Heart right ventricle (tissue), 16 donors: ENCODE results near the gene DAGLA. TPM values are rescaled to one million over a fixed set of nuclear protein-coding genes. Genes with fewer than 3 reads are reported as not detected.

Source experiments
- ATAC-seq, 8 donors: fragments of 200-7000 bp; cut with Tn5 transposase; one replicate each; pipeline ENCODE4 v1.9.1; 2020; ENCODE audit warnings: mild to moderate bottlenecking in 8 of 8, moderate library complexity in 8 of 8, moderate number of reproducible peaks in 1 of 8
- DNase-seq, 2 donors: peaks; one replicate each; pipeline ENCODE4 v3.0.0-alpha.2; 2020
- H3K27ac ChIP-seq, 10 donors: fragments of 200-600 bp; sonication (generic) in 2 of 10; one replicate each; pipeline versions ENCODE4 v1.5.0 to v1.8.0; 2020 to 2022; ENCODE audit warnings: mild to moderate bottlenecking in 3 of 10
- H3K27me3 ChIP-seq, 7 donors: fragments of 200-600 bp; one replicate each; pipeline ENCODE4 v1.8.0; 2021 to 2022; ENCODE audit warnings: mild to moderate bottlenecking in 2 of 7
- H3K36me3 ChIP-seq, 9 donors: fragments of 200-600 bp; sonication (generic) in 1 of 9; one replicate each; pipeline versions ENCODE4 v1.5.0 to v1.8.0; 2020 to 2022; ENCODE audit warnings: mild to moderate bottlenecking in 2 of 9
- H3K4me1 ChIP-seq, 9 donors: fragments of 200-600 bp; sonication (generic) in 1 of 9; one replicate each; pipeline versions ENCODE4 v1.5.0 to v1.8.0; 2020 to 2022; ENCODE audit warnings: mild to moderate bottlenecking in 4 of 9
- H3K4me3 ChIP-seq, 10 donors: fragments of 200-600 bp; sonication (generic) in 2 of 10; one replicate each; pipeline versions ENCODE4 v1.5.0 to v1.8.0; 2020 to 2022; ENCODE audit warnings: mild to moderate bottlenecking in 7 of 10, moderate library complexity in 2 of 10
- H3K9me3 ChIP-seq, 11 donors: fragments of 200-600 bp in 10 of 11; sonication (generic) in 2 of 11; one replicate each; pipeline versions ENCODE4 v1.5.0 to v1.8.0; 2013 to 2022; ENCODE audit warnings: mild to moderate bottlenecking in 2 of 11, control low read depth in 1 of 11, moderate library complexity in 1 of 11
- CTCF ChIP-seq, 9 donors: fragments of 200-600 bp; sonication (generic) in 2 of 9; IDR thresholded peaks; one replicate each; pipeline versions ENCODE4 v1.5.0 to v1.8.0; 2021 to 2022; ENCODE audit warnings: antibody characterized with exemption in 9 of 9, mild to moderate bottlenecking in 5 of 9, moderate library complexity in 1 of 9
- WGBS, 2 donors: extraction: QIAGEN DNeasy Blood & Tissue Kit; methylation state at CpG; one replicate each; pipeline ENCODE4 v1.1.7; 2013; ENCODE audit warnings: inconsistent platforms in 1 of 2; 5-methylcytosine and 5-hydroxymethylcytosine counted together
- intact Hi-C, 10 donors: fragments of 100-400 bp; cut with DNase I; formaldehyde crosslinking; loops; one replicate each; pipeline versions ENCODE4 v1.11.1 to v1.14.2; 2022
- polyA plus RNA-seq, 2 donors: library from polyadenylated mRNA; stranded (reverse); fragments of 200-250 nt; gene quantifications; one replicate each; pipeline ENCODE4 v1.2.3, GENCODE V29; 2013
- total RNA-seq, 10 donors: library from RNA; stranded (reverse); fragmentation: NEBNext Ultra II Directional in 3 of 10; extraction: Animal tissue kit (Norgen Biotek cat#: 25700) in 3 of 10; gene quantifications; one replicate each; pipeline versions ENCODE4 v1.2.1 to v1.2.4, GENCODE V29; 2021 to 2023
- donor health status: Arrhythmogenic right ventricular cardiomyopathy.
- donor health status: ischemic (EF 13 %, LVEDD 7.1; RV severe dilation, severe dysfunction).
- donor health status: healthy with polysubstance abuse.
- donor health status: DM: no; HTN: yes; CAD: no.
- donor health status: DM: no; HTN: no; CAD: no.
- donor health status: ischemic (EF 25% LVEDD 6.9; RV normal size, moderate dysfunction).
- donor health status: ischemic (EF 25% LVEDD 5.7; RV mildly dilated, moderate dysfunction).
- donor health status: healthy.
- donor health status: DM: yes; HTN: yes; CAD: no.
- donor health status: Ischemic cardiomyopathy.
- donor health status: ischemic (EF 35%, LVEDD 5.7; RV mildly dilated, moderate dysfunction).
- donor health status: nonischemic (EF 11% LVEDD 7.7; RV severe dilation, severe dysfunction).
- donor health status: DM: yes; HTN: yes; CAD: no.
- donor health status: PGD.
- donor health status: ischemic (EF 29% LVEDD 5.4; RV normal size, mild dysfunction).
- donor health status: nonischemic (EF 23%, LVEDD 6.1; RV moderate dilation, normal function).

The DAGLA gene
- total and polyA plus RNA-seq, 12 donors, result 1.5 to 5.0 (median 3.2) TPM

- Histone ChIP-seq H3K4me1 (peaks cover 0 to 15% (median 11%) of the 10 kb centered on the region in 9 donors), H3K9me3 (no peaks in the 10 kb centered on the region), H3K36me3 (peaks cover 0 to 72% (median 27%) of the 10 kb centered on the region in 9 donors), H3K4me3 (no peak overlapping the region), H3K27ac (no peak overlapping the region), H3K27me3 (no peaks in the 10 kb centered on the region)
- TF ChIP-seq CTCF (IDR thresholded peaks at IDR 0.05), result peak in 7 of 9 donors; percentile 12 to 36 (median 30)
- ATAC-seq, result no peak
- no peak for DNase-seq
- intact Hi-C loops, result no loop called here
- WGBS, 2 donors, result 48 to 54% methylated on average over 9 of the region's 9 CpGs
These were observed 107.8 kb downstream of the DAGLA start for GRCh38 chr11:61787928-61788491.

GRCh38 chr11:61791737-61792309 is 111.6 kb downstream of the DAGLA start:
- ATAC-seq (peak; percentile 56 to 82 (median 68)), DNase-seq (peak; percentile 38 to 82)
- Histone ChIP-seq H3K27me3 (no peaks in the 10 kb centered on the region), H3K27ac (peak overlapping the region; percentile 89 to 98 (median 96)), H3K4me1 (peaks cover 4 to 27% (median 18%) of the 10 kb centered on the region in 9 donors), H3K9me3 (no peaks in the 10 kb centered on the region), H3K36me3 (peaks cover 0 to 62% (median 23%) of the 10 kb centered on the region in 9 donors), H3K4me3 (peak overlapping the region; percentile 65 to 90 (median 78))
- peak in 3 of 9 donors; percentile 11 to 24 (median 23) for TF ChIP-seq CTCF (IDR thresholded peaks at IDR 0.05)
- intact Hi-C loops, result loop anchor here in 3 of 10 donors (5.0 to 10.0 kb wide), 4 partner anchors 153 to 523 kb away; partner anchors contain the start of gene BEST1 (in 1 of the 3)
- WGBS, 2 donors, result 4 to 5% methylated on average over 14 of the region's 14 CpGs

GRCh38 chr11:61792310-61793082 is 112.3 kb downstream of the DAGLA start, which contains the start of the genes FEN1 and TMEM258:
Gene FEN1, plus strand, starts transcription at chr11:61792911. Its CDS starts 2,451 bp downstream, at chr11:61795362.
Gene TMEM258, minus strand, starts transcription at chr11:61792599. Its CDS starts 41 bp downstream, at chr11:61792558.
- H3K9me3 ChIP-seq, result no peaks in the 10 kb centered on the region
- DNase-seq (peak; percentile 87 to 89), ATAC-seq (peak; percentile 91 to 97 (median 94))
- H3K27me3 ChIP-seq, result no peaks in the 10 kb centered on the region
- peaks cover 4 to 34% (median 21%) of the 10 kb centered on the region in 9 donors for H3K4me1 ChIP-seq
- H3K36me3 ChIP-seq, result peaks cover 0 to 55% (median 16%) of the 10 kb centered on the region in 9 donors
- peak within 1 kb of the TSS; percentile 89 to 98 (median 96) for H3K27ac ChIP-seq
- peak in 1 of 9 donors; percentile 14 for TF ChIP-seq CTCF (IDR thresholded peaks at IDR 0.05)
- WGBS, 2 donors, result 0% methylated on average over 61 of the region's 61 CpGs
- intact Hi-C loops, result loop anchor here in 3 of 10 donors (5.0 to 10.0 kb wide), 4 partner anchors 152 to 522 kb away; partner anchors contain the start of gene BEST1 (in 1 of the 3)
- peak within 1 kb of the TSS; percentile 65 to 90 (median 78) for H3K4me3 ChIP-seq
